GM21528 (cell line): Measurements from ENCODE around the gene KIF4B.
"Not testable (repeated sequence)": the region's sequence is repeated elsewhere in the genome, so short reads cannot be mapped to it uniquely, and the experiment has no call there.

Experiments used
- ATAC-seq: cut with Tn5 transposase; IDR thresholded peaks from one replicate; pipeline ENCODE4 v1.9.1; 2021; ENCODE audit warnings: mild to moderate bottlenecking, moderate library complexity; ENCODE audit not compliant: unreplicated experiment, low FRiP score

Gene KIF4B

DNA sequence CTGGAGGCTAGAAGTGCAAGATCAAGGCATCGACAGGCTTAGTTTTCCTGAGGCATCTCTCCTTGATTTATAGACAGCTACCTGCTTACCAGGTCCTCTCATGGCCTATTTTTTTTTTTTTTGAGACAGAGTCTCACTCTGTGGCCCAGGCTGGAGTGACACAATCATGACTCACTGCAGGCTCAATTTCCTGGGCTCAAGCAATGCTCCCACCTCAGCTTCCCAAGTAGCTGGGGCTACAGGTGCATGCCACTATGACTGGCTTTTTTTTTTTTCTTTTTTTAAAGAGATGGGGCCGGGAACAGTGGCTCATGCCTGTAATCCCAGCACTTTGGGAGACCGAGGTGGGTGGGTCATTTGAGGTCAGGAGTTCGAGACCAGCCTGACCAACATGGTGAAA lies 10.8 kb upstream of the KIF4B start:
- ATAC-seq, result not testable (repeated sequence)

DNA sequence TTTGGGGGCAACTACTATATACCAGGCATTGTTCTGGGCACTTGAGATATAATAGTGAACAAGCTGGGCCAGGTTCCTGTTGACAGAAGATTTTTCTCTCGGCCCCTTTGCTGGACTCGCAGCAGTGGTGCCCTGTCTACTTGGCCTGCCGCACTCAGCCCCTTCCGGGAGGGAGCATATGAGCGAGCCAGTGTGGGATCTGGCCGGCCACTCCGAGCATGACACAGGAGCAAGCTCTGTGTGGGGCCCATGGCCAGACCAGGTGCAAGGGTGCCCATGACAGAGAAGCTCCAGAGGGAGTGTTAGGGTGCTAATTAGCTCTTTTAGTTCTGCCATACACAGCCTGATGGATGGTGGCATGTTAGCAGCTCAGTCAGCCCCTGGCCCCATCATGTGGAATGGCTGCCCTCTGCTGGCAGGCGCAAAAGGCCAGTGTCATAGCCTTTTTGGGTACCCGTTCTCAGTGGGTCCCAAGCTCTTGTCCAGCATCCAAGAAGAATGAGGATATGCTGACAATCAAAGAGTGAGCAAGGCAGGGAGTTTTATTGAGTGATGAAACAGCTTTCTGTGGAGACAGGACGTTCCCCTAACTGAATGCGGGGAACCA lies 9.3 kb upstream of the KIF4B start:
- ATAC-seq, result no peak

DNA sequence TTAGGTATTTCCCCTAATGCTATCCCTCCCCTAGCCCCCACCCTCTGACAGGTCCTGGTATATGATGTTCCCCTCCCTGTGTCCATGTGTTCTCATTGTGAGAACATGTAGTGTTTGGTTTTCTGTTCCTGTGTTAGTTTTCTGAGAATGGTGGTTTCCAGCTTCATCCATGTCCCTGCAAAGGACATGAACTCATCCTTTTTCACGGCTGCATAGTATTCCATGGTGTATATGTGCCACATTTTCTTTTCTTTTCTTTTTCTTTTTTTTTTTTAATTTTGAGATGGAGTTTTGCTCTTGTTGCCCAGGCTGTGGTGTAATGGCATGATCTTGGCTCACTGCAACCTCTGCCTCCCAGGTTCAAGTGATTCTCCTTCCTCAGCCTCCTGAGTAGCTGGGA lies 7.3 kb upstream of the KIF4B start:
- ATAC-seq, result not testable (repeated sequence)

DNA sequence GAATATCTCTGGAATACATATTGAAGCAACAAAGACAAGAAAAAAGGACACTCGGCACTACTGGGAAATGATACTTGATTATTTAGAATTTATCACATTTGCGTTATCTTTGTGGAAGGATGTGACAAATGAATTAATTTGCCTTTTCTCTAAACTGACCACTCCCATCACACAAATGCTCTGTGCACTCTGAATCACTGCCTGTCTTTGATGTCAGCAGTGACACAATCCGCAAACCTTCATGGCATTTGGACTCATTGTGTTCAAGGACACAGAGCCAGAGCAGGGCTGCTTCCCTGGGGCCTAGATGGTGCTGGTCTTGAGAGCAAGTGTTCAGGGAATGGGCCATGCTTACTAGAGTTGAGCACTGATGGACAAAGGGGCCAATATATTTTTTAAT lies 4.9 kb upstream of the KIF4B start:
- no peak for ATAC-seq

DNA sequence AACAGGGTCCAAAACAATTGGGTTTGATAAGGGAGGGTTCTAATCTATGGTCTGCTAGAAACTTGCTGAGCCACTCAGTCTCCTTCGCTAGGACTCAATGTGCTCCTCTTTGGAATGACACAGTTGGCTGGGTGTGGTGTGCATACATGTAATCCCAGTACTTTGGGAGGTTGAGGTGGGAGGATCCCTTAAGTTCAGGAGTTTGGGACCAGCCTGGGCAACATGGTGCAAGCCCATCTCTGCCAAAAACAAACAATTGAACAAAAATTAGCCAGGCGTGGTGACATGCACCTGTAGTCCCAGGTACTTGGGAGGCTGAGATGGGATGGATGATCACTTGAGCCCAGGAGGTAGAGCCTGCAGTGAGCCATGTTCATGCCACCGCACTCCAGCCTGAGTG lies 2.7 kb upstream of the KIF4B start:
- ATAC-seq, result no peak

DNA sequence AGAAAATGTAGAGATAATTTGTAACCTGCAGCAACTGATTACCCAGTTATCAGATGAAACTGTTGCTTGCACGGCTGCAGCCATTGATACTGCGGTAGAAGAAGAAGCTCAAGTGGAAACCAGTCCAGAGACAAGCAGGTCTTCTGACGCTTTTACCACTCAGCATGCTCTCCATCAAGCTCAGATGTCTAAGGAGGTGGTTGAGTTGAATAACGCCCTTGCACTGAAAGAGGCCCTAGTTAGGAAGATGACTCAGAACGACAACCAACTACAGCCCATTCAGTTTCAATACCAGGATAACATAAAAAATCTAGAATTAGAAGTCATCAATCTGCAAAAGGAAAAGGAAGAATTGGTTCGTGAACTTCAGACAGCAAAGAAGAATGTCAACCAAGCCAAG lies 1.7 kb downstream of the KIF4B start:
- no peak for ATAC-seq

DNA sequence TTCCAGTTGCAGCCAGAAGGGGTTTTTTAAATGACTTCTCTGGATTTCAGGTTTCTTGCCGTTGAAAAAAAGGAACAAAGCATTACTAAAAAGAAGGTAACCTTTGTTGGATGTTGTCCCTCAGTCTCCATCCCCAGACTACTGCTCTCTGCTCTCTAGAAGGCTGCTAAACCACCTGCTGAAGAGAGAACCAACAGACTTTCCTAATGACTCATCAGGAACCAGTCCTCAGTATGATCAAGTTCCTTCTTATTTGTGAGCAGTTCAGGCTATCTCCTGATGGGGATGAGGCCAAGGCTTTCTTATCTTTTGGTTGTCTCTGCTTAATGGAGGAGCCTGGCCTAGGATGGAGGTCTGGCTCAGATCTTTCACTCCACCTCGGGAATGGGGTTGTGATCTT lies 4.1 kb downstream of the KIF4B start:
- ATAC-seq, result peak; percentile 97

DNA sequence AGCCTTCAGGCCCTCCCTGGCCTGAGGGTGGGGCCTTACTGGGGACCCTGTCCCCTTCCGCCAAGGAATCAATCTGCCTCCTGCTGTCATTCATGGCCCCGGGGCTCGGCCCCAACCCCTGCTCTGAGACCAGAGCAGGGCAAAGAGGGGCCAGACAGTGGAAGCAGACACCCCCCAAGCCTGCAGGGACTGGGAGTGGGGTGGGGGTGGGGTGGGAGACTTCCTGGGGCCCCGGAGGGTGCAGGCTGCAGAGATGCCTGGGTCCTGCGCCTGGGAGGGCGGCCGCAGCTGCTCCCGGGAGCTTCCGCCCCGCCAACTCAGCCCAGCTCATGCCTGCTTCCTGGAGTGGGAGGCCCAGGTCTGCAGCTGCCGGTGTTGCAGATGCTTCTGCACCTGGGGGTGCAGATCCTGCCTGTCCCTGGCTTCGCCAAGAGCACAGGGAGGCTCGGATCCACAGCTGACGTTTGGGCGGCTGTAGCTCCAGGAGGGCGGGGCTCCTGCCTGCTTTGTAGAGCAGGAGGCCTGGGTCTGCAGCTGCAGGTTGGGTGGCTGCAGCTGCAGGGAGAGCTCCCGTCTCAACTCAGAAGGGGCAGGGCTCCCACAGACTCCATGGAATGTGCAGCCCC lies 6.2 kb downstream of the KIF4B start:
- no peak for ATAC-seq

DNA sequence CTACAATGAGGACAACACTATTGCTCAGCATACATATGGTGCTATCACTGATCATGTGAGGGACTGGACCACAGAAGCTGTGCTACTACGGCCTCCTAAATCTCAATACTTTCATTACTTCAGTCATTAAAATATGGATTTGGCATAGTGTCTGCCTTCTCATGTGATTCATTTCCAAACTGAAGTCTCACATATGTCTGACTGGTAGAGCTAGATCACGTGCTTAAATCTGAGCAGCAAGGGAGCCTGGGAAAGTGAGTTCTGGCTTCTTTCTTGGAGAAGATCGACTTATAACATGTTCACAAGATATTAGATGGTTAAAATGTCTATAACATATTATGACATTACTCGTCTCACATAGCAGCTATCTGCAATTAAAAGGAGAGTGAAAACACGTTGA lies 8.3 kb downstream of the KIF4B start:
- ATAC-seq, result no peak

DNA sequence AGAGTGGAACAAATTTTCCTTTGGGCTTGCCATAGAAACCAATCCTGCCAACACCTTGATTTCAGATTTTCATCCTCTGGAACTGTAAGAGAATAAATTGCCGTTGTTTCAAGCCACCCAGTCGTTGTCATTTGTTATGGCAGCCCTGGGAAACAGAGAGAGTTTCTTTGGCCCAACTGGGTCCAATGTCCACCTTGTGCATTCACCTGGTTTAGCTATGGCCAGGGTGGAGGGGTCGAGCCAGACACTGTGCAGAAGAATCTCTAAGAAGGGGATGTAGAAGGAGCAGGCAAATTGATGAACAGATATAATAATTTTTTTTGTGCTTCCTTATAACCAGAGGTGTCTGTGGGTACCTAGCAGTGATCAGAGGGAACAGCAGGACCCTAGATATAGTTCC lies 9.8 kb downstream of the KIF4B start:
- no peak for ATAC-seq

DNA sequence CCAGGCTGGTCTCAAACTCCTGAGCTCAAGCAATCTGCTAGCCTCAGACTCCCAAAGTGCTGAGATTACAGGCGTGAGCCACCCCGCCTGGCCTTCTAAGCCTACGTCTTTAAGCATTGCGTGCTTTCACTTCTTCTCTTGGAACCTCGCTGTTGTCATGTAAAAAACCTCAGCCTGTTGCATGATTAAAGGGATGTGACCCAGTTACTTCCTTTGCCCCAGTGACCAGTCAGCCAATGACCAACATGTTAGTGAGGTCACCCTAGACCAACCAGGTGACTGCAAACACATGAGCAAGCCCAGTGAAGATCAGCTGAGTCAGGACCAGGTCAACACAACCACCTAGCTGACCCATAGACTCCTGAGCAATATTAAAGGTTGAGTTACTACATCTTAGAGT lies 10.5 kb downstream of the KIF4B start:
- ATAC-seq, result no peak

DNA sequence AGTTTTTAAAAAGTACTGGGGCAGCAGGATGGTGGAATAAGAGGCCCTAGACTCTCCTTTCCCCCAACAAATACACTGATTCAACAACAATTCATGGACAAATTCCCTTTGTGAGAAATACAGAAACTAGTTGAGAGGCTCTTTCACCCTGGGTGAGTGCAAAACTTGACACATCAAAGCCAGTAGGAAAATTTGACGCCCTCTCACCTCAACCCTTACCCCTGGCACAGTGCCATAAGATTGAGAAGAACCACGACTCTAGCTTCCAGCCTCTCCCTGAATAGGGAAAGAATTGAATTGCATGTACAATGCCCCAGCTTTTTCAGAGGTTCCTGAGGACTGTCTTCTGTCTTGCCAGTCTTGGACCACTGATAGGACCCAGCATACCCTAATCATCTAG lies 12.3 kb downstream of the KIF4B start:
- ATAC-seq, result no peak

DNA sequence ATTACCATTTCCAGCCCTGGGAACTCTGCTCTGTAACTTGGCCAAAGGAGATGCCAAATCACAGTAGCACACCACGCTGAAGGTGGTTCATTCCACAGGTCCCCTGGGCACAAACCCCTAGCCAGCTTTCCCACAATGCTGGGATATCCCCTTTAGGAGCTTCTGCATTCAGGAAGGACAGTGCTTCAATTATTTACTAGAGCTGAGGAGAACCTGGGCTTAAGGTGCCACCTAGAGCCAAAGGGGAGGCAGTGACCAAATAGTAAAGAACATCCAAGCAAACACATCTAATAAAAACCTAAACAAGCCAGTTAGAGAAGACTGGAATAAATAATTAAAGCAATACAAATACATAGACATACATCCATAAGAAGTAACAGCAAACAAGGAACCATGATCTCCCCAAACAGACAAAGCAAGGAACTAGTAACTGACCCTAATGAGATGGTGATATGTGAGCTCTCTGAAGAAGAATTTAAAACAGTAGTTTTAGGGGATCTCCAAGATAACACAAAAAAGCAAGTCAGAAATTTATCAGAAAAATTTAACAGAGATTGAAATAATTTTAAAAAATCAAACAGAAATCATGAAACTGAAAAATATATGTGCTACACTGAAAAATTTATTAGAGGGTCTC lies 14.6 kb downstream of the KIF4B start:
- ATAC-seq, result no peak

DNA sequence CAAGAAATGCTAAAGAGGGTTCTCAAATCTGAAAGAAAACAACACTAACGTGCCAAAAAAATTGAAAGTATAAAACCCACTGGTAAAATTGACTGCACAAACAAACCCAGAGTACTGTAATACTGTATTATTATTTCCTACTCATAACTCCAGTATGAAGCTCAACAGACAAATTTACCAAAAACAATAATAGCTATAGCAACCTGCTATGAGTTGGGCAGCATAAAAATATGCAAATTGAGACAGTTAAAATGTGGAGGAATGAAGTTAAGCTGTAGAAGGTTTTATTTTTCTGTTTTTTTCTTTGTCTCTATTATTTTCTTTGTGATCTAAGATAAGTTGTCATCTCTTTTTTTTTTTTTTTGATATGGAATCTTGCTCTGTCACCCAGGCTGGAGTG lies 15.7 kb downstream of the KIF4B start:
- no peak for ATAC-seq

DNA sequence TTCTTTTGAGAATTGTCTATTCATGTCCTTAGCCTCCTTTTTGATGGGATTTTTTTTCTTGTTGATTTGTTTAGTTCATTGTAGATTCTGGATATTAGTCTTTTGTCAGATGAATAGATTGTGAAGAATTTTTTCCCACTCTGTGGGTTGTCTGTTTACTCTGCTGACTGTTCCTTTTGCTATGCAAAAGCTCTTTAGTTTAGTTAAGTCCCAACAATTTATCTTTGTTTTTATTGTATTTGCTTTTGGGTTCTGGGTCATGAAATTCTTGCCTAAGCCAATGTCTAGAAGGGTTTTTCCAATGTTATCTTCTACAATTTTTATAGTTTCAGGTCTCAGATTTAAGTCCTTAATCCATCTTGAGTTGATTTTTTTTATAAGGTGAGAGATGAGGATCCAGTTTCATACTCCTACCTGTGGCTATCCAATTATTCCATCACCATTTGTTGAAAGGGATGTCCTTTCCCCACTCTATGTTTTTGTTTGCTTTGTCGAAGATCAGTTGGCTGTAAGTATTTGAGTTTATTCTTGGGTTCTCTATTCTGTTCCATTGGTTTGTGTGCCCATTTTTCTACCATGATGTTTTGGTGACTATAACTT lies 20.7 kb downstream of the KIF4B start:
- not testable (repeated sequence) for ATAC-seq

DNA sequence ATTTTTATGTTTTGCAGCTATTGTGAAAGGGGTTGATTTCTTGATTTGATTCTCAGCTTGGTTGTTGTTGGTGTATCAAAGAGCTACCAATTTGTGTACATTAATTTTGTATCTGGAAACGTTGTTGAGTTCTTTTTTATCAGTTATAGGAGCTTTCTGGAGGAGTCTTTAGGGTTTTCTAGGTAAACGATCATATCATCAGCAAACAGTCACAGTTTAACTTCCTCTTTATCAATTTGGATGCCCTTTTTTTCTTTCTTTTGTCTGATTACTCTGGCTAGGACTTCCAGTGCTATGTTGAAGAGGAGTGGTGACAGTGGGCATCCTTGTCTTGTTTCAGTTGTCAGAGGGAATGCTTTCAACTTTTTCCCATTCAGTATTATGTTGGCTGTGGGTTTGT lies 21.5 kb downstream of the KIF4B start:
- ATAC-seq, result not testable (repeated sequence)

DNA sequence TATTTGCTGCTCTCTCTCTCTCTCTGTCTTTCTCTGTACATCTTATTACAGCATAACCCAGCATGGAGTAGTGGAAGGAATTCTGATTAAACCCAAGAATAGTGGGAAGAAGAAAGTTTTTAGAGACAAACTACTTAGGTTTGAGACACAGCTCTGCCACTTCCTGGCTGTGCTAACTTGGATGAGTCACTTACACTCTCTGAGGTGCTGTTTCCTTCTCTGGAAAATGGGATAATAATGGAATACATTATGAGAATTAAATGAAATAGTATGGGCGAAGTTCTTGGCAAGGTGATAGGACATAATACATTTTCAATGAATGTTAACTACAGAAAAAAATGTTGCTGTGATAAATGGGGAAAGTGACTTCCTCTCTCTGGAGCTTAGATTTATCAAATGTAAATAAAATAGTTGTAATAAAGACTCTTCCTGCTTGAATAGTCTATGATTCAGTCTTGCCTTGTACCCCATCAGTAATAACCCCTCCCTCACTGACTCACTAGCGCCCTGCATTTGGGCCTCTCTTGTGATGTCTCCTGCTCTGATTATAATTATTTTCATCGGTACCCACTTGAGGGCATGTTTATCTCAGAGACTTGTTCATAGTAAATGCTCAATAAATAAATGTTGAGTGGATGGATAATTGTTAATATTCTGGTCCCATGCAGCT lies 27.6 kb downstream of the KIF4B start:
- ATAC-seq, result no peak

DNA sequence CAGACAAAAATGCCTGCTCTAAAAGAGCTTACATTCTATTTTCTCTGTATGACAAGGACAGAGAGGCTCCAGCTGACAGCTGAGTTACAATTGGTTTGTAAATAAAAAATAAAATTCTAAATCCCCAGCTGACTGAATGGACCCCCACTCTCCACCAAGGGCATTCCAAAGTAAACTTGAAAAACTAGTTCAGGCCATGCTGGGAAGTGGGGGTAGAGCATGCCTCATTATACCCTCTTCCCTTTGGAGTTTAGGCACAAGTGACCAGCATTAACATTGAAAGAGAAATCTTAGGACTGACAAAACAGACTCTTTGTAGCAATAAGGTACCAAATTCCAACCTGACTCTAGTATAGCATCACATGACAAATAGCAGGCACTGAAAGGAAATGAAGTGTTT lies 31.0 kb downstream of the KIF4B start:
- no peak for ATAC-seq

DNA sequence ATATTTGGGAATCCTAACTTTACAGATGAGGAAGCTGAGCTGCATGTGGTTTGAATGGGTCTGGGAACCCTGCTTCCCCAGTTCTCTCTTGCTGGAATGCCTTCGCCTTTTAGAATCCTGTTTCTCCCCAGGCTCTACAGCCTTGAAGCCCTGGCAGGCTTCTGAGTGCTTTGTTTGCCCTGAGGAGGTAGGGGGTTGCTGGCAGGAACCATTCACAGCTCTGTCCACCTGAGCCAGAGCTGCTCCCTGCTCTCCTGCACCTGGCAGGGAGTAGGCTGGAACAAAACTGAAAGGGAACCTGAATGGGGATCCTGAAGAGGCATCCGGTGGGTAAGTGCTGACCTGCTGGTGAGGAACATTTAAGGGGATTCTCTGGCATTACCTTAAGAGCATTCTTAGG lies 33.0 kb downstream of the KIF4B start:
- ATAC-seq, result no peak

DNA sequence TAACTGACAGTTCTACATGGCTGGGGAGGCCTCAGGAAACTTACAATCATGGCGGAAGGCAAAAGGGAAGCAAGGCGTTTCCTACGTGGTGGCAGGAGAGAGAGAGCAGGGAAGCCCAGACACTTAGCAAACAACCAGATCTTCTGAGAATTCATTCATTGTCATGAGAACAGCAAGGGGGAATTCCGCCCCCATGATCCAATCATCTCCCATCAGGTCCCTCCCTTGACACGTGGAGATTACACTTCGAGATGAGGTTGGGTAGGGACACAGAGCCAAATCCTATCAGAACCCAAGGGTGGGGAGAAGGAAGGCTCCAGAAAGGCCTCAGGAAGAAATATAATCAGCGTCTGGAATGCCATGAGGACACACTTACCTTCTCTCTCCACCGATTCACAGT lies 34.3 kb downstream of the KIF4B start:
- no peak for ATAC-seq
